ENCODE measurements around the gene DLGAP3. TPM values are rescaled to one million over a fixed set of nuclear protein-coding genes. Genes with fewer than 3 reads are reported as not detected.

DLGAP3 gene
- polyA plus RNA-seq, 1 donor (not counting 4 experiments of a cell fraction or from before 2014, with no cell fraction given), result not detected

DNA sequence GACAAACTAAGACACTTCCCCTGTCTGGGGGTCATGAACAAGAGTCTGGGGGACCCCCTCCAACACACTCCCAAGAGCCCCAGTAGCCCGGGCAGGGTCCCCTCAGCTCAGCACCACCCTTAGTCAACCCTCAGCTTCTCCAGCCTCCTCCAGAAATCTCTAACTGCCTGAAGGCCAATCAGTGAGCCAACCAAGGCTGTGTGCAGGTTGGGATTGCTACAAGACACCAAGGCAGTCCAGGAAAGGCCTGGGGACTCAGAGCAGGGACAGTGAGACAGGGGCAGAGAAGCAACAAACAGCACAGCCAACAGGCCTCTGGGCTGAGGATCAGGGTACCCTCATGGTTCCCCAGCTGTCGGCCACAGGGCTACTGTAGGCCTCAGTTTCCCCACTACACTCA, 83.2 kb downstream of the DLGAP3 start:
- DNase-seq (ENCODE audit: low read depth, low spot score), result no peak
- peaks cover 2% of the 10 kb centered on the region for H3K4me1 ChIP-seq (ENCODE audit: control insufficient read depth, extremely low read depth, insufficient read depth, low read length)
- H3K9me3 ChIP-seq (ENCODE audit: control insufficient read depth, low read depth, low read length), result no peaks in the 10 kb centered on the region
- no peak overlapping the region for H3K4me3 ChIP-seq (ENCODE audit: control insufficient read depth in 2 of 3, extremely low read depth in 1 of 3, insufficient read depth in 2 of 3, low read depth in 1 of 3, low read length in 3 of 3)
- no peaks in the 10 kb centered on the region for H4K20me1 ChIP-seq (ENCODE audit: control insufficient read depth, extremely low read depth, insufficient read depth, low read length)
- no peak overlapping the region for H3K9ac ChIP-seq (ENCODE audit: control insufficient read depth, extremely low read depth, insufficient read depth, low read length)
- no peak overlapping the region for H3K4me2 ChIP-seq (ENCODE audit: control insufficient read depth, extremely low read depth, insufficient read depth, low read depth, low read length)
- H3K27ac ChIP-seq (ENCODE audit: control insufficient read depth, insufficient read depth, low read length), result no peak overlapping the region
- H3K79me2 ChIP-seq (ENCODE audit: control insufficient read depth, insufficient read depth, low read length), result no peaks in the 10 kb centered on the region
- peaks cover 0 to 12% of the 10 kb centered on the region in 2 experiments for H3K36me3 ChIP-seq (ENCODE audit: control insufficient read depth in 2 of 2, extremely low read depth in 1 of 2, insufficient read depth in 2 of 2, low read length in 2 of 2)
- dilution Hi-C loops (cut with MboI; ENCODE audit: extremely low pct_ligation_motif_present, low sequenced_read_pairs), result no loop called here
- no peak for FAIRE-seq
- H3K27me3 ChIP-seq (ENCODE audit: control insufficient read depth, extremely low read depth, insufficient read depth, low read length), result no peaks in the 10 kb centered on the region
- no peaks in the 10 kb centered on the region for H3K9me1 ChIP-seq (ENCODE audit: control insufficient read depth, extremely low read depth, insufficient read depth, low read length)
- H2AFZ ChIP-seq (ENCODE audit: control insufficient read depth, low read length), result no peak overlapping the region
- TF ChIP-seq CTCF (optimal IDR thresholded peaks at IDR 0.05 in 1 of 3, IDR thresholded peaks at IDR 0.05 in 1 of 3, conservative IDR thresholded peaks at IDR 0.05 in 1 of 3; ENCODE audit: extremely low read depth in 1 of 3, insufficient read depth in 2 of 3, low read length in 3 of 3) (no peak), EZH2 (IDR thresholded peaks at IDR 0.05; ENCODE audit: low read length) (no peak)

- peaks cover 0 to 9% of the 10 kb centered on the region in 2 experiments for H3K36me3 ChIP-seq (ENCODE audit: control insufficient read depth in 2 of 2, extremely low read depth in 1 of 2, insufficient read depth in 2 of 2, low read length in 2 of 2)
- no peak overlapping the region for H2AFZ ChIP-seq (ENCODE audit: control insufficient read depth, low read length)
- no peaks in the 10 kb centered on the region for H3K9me3 ChIP-seq (ENCODE audit: control insufficient read depth, low read depth, low read length)
- no peaks in the 10 kb centered on the region for H3K27me3 ChIP-seq (ENCODE audit: control insufficient read depth, extremely low read depth, insufficient read depth, low read length)
- no peaks in the 10 kb centered on the region for H4K20me1 ChIP-seq (ENCODE audit: control insufficient read depth, extremely low read depth, insufficient read depth, low read length)
- H3K9me1 ChIP-seq (ENCODE audit: control insufficient read depth, extremely low read depth, insufficient read depth, low read length), result no peaks in the 10 kb centered on the region
- FAIRE-seq (no peak), DNase-seq (ENCODE audit: low read depth, low spot score) (no peak)
- H3K4me2 ChIP-seq (ENCODE audit: control insufficient read depth, extremely low read depth, insufficient read depth, low read depth, low read length), result no peak overlapping the region
- H3K79me2 ChIP-seq (ENCODE audit: control insufficient read depth, insufficient read depth, low read length), result no peaks in the 10 kb centered on the region
- TF ChIP-seq CTCF (optimal IDR thresholded peaks at IDR 0.05 in 1 of 3, IDR thresholded peaks at IDR 0.05 in 1 of 3, conservative IDR thresholded peaks at IDR 0.05 in 1 of 3; ENCODE audit: extremely low read depth in 1 of 3, insufficient read depth in 2 of 3, low read length in 3 of 3) (no peak), EZH2 (IDR thresholded peaks at IDR 0.05; ENCODE audit: low read length) (no peak)
- dilution Hi-C loops (cut with MboI; ENCODE audit: extremely low pct_ligation_motif_present, low sequenced_read_pairs), result no loop called here
- no peaks in the 10 kb centered on the region for H3K4me1 ChIP-seq (ENCODE audit: control insufficient read depth, extremely low read depth, insufficient read depth, low read length)
- H3K9ac ChIP-seq (ENCODE audit: control insufficient read depth, extremely low read depth, insufficient read depth, low read length), result no peak overlapping the region
- no peak overlapping the region for H3K4me3 ChIP-seq (ENCODE audit: control insufficient read depth in 2 of 3, extremely low read depth in 1 of 3, insufficient read depth in 2 of 3, low read depth in 1 of 3, low read length in 3 of 3)
- no peak overlapping the region for H3K27ac ChIP-seq (ENCODE audit: control insufficient read depth, insufficient read depth, low read length)
Measured at GRCh38 chr1:34845131-34845901, 84.1 kb downstream of the DLGAP3 start.

Measured in keratinocyte (primary cell).